Medulla oblongata (tissue), 1 donor: Measurements from ENCODE around the gene PTPN13.

Experiments
- DNase-seq: peaks from one replicate; pipeline ENCODE4 v3.0.0-alpha.2; 2015; ENCODE audit errors: extremely low spot score

Gene PTPN13

GRCh38 chr4:86818211-86818610, 224.1 kb downstream of the PTPN13 start:
- DNase-seq = no peak

- DNase-seq = no peak
Measured at GRCh38 chr4:86818841-86819240, 224.7 kb downstream of the PTPN13 start.

- DNase-seq = no peak
Measured at GRCh38 chr4:86819561-86819960, 225.4 kb downstream of the PTPN13 start.

- DNase-seq = no peak
Measured at GRCh38 chr4:86821151-86821550, 227.0 kb downstream of the PTPN13 start.

GRCh38 chr4:86822136-86822535, 228.0 kb downstream of the PTPN13 start:
- no peak for DNase-seq

- no peak for DNase-seq
Measured at GRCh38 chr4:86825511-86825910, 231.4 kb downstream of the PTPN13 start.

GRCh38 chr4:86831262-86832130, 237.4 kb downstream of the PTPN13 start:
- DNase-seq = no peak

GRCh38 chr4:86833615-86834014, 239.5 kb downstream of the PTPN13 start:
- DNase-seq = no peak

- no peak for DNase-seq
Measured at GRCh38 chr4:86834901-86835300, 240.8 kb downstream of the PTPN13 start.

GRCh38 chr4:86835677-86836076, 241.6 kb downstream of the PTPN13 start:
- no peak for DNase-seq

GRCh38 chr4:86837691-86838503, 243.8 kb downstream of the PTPN13 start:
- no peak for DNase-seq

GRCh38 chr4:86840858-86841257, 246.7 kb downstream of the PTPN13 start:
- DNase-seq = no peak

- DNase-seq = no peak
Measured at GRCh38 chr4:86841309-86841708, 247.2 kb downstream of the PTPN13 start.

GRCh38 chr4:86845593-86845992, 251.5 kb downstream of the PTPN13 start:
- no peak for DNase-seq

- DNase-seq = no peak
Measured at GRCh38 chr4:86846921-86847320, 252.8 kb downstream of the PTPN13 start.

GRCh38 chr4:86847571-86847970, 253.5 kb downstream of the PTPN13 start:
- DNase-seq = no peak

GRCh38 chr4:86848136-86848535, 254.0 kb downstream of the PTPN13 start:
- no peak for DNase-seq

GRCh38 chr4:86848732-86849619, 254.9 kb downstream of the PTPN13 start, which contains the start of gene SLC10A6:
TSS of gene SLC10A6 (minus strand) at chr4:86849384. CDS start at chr4:86849115, 269 bp downstream.
- peak; percentile 36 for DNase-seq

- DNase-seq = no peak
Measured at GRCh38 chr4:86853209-86853608, 259.1 kb downstream of the PTPN13 start.

- no peak for DNase-seq
Measured at GRCh38 chr4:86855572-86855971, 261.5 kb downstream of the PTPN13 start.

- no peak for DNase-seq
Measured at GRCh38 chr4:86856896-86857295, 262.8 kb downstream of the PTPN13 start.
